ENCODE results near the gene STX4.

STX4 gene

GRCh38 chr16:31020536-31020935, 12.8 kb upstream of the STX4 start:
- no peak for DNase-seq (ENCODE audit: low read depth)

- DNase-seq (ENCODE audit: low read depth), result no peak
These were observed 10.7 kb upstream of the STX4 start for GRCh38 chr16:31022544-31023251.

DNA sequence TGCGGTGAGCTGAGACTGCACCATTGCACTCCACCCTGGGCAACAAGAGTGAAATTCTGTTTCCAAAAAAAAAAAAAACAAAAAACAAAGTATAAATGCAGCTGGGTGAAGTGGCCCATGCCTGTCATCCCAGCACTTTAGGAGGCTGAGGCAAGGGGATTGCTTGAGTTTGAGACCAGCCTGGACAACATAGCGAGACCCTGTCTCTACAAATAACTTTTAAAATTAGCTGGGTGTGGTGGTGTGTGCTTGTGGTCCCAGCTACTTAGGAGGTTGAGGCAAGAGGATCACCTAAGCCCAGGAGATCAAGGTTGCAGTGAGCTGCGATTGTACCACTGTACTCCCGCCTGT, 10.1 kb upstream of the STX4 start:
- DNase-seq (ENCODE audit: low read depth), result no peak

DNA sequence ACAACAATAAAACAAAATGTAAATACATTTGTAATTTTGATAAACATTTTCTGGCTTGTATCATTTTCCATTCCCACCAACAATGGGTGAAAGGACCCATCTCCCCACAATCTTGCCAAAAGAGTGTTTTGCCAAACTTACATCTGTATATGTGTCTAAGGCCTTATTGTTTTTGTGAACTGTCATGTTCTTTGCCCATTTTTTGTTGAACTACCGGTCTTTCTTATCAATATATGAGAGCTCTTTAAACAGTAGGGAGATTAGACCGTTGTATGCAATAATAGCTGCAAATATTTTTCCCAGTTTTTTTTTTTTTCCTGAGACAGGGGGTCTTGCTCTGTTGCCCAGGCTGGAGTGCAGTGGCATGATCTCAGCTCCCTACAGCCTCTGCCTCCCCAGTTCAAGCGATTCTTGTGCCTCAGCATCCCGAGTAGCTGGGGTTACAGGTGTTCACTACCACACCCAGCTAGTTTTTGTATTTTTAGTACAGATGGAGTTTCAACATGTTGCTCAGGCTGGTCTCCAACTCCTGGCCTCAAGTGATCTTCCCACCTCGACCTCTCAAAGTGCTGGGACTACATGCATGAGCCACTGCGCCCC, 9.6 kb upstream of the STX4 start:
- no peak for DNase-seq (ENCODE audit: low read depth)

GRCh38 chr16:31025339-31025738, 8.0 kb upstream of the STX4 start:
- no peak for DNase-seq (ENCODE audit: low read depth)

DNA sequence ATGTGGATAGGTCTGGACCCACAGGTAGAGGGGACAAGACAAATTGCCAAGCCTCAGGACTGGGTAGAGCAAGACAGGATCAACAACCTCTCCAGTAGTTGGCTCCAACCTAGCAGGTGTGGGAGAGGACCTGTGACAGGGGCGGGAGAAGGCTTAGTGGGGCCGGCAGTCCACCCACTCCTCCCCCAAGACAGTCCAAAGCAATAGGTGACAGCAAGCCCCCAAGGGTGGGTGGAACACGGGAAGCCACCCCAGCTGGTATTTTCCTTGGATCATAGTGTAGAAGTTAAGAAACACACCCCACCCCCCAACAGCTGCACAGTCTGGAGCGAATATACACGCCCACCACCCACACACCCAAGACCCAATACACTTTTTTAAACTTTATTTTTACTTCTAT, 4.1 kb upstream of the STX4 start:
- DNase-seq (ENCODE audit: low read depth), result no peak

- no peak for DNase-seq (ENCODE audit: low read depth)
These were observed 2.1 kb upstream of the STX4 start for GRCh38 chr16:31031276-31031675.

GRCh38 chr16:31033709-31034492, 543 bp downstream of the STX4 start:
- peak; percentile 65 for DNase-seq (ENCODE audit: low read depth)

GRCh38 chr16:31036691-31037090, 3.3 kb downstream of the STX4 start:
- no peak for DNase-seq (ENCODE audit: low read depth)

GRCh38 chr16:31038993-31039392, 5.6 kb downstream of the STX4 start:
- DNase-seq (ENCODE audit: low read depth), result no peak

GRCh38 chr16:31042866-31043265, 9.5 kb downstream of the STX4 start:
- DNase-seq (ENCODE audit: low read depth), result no peak

DNA sequence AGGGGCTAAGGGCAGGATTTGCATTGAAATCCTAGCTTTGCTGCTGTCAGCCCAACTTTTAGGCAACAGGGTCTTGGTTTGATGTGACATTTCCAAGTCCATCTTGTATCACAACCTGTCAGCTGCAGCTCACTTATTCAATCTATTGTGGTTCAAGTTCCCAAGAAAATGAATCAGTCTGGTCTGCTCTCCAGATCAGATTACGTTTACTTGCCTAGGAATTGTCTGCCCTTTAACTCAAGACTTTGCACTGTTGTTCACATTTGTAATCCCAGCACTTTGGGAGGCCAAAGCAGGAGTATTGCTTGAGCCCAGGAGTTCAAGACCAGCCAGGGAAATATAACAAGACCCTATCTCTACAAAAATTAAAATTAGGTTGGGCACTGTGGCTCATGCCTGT, 10.0 kb downstream of the STX4 start:
- DNase-seq (ENCODE audit: low read depth), result no peak

DNA sequence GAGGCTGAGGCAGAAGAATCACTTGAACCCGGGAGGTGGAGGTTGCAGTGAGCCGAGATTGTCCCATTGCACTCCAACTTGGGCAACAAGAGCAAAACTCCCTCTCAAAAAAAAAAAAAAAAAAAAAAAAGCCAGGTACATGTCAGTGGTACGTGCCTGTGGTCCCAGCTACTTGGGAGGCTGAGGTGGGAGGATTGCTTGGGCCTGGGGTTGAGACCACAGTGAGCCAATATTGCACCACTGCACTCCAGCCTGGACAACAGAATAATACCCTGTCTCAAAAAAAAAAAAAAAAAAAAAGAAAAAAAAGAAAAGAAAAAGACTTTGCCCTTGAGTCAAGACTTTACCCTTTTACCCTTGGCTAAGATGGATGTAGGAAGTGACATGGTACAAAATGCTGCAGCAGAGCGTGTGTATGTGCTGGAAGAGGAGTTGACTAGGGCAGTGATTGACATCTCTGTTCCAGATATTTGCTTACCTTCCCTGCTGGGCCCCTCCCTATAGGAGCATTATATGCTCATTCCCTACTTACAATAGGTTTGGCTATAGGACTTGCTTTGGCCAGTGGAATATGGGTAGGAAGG, 10.6 kb downstream of the STX4 start:
- DNase-seq (ENCODE audit: low read depth), result no peak

- DNase-seq (ENCODE audit: low read depth), result no peak
These were observed 17.1 kb downstream of the STX4 start for GRCh38 chr16:31050280-31051030.

- DNase-seq (ENCODE audit: low read depth), result peak; percentile 91
These were observed 18.8 kb downstream of the STX4 start for GRCh38 chr16:31052114-31052513.

DNA sequence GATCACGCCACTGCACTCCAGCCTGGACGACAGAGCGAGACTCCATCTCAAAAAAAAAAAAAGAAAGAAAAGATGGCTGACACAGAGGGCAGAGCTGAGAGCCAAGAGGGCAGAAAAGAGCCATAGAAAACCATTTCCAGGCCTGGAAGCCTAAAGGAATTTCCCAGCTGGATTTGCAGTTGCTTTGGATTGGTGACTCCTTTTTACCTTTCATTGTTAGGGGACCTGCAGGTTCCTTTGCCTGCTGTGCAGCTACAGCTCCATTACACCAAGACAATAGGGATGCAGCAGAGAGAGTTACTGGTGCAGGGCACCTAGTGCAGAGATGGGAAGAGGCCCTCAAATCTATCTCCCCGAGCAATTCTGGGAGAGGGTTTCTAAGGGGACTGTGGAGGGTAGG, 22.3 kb downstream of the STX4 start:
- no peak for DNase-seq (ENCODE audit: low read depth)

DNA sequence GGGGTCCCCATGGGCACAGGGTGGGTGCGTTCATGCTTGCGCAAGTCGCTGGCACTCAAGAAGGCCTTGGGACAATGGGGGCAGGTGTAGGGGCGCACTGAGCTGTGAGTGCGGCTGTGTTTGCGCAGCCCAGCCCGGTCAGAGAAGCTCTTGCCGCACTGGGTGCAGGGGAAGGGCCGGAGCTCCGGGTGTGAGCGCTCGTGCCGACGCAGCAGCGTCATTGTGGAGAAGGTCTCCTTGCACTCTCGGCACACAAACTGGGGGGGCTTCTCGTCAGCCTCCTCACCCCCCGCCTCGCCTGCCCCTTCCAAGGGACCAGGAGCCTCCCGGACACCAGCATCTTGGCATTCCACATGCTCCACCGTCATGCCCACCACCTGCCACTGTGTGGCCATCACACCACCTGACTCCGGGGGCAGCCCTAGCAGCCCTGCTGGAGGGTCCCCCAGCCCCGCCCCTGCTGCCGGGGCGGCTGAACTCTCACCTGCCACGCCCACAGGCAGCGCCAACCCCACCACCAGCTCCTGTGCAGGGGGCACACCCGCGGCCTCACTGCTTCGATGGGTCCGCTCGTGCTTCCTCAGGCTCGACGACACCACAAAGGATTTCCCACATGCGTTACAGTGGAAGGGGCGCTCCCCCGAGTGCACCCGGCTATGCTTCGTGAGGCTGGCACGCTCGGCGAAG, 27.9 kb downstream of the STX4 start:
- no peak for DNase-seq (ENCODE audit: low read depth)

DNA sequence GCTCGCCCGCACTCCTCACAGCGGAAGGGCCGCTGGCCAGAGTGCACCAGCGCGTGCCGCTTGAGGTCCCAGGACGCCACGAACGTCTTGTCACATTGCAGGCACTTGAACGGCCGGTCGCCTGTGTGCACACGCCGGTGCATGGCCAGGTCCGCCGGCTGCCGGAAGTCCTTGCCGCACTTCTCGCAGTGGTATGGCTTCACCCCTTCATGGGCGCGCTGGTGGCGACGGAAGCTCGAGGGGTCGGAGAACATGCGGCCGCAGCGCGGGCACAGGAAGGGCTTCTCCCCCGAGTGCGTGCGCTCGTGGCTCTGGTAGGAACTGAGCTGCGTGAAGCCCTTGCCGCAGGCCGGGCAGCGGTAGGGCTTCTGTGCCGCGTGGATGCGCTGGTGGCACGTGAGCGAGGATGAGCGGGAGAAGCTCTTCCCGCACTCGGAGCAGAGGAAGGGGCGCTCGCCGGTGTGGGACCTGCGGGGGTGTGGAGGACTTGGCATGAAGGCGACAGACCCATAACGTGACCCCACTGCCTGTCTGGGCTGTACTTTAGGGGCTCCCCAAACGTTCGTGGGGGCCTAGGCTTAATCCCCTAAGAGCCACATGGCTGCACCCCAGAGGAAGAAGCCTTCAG, 28.6 kb downstream of the STX4 start:
- DNase-seq (ENCODE audit: low read depth), result no peak

DNA sequence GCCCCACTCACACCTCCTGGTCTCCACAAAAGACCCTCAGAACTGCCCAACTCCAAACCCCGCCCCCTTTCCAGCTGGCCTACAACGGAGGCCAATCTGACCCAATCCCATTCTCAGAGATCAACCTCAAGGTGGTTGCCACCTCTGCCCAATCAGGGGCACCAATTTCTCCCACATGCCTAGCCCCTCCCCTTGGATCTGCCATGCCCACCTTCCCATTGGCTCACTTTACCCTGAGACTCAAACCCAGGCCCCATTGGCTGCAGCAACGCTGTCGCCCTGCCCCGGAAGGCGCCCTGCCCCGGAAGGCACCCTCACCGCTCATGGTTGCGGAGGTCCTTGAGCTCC, 30.1 kb downstream of the STX4 start:
- no peak for DNase-seq (ENCODE audit: low read depth)

DNA sequence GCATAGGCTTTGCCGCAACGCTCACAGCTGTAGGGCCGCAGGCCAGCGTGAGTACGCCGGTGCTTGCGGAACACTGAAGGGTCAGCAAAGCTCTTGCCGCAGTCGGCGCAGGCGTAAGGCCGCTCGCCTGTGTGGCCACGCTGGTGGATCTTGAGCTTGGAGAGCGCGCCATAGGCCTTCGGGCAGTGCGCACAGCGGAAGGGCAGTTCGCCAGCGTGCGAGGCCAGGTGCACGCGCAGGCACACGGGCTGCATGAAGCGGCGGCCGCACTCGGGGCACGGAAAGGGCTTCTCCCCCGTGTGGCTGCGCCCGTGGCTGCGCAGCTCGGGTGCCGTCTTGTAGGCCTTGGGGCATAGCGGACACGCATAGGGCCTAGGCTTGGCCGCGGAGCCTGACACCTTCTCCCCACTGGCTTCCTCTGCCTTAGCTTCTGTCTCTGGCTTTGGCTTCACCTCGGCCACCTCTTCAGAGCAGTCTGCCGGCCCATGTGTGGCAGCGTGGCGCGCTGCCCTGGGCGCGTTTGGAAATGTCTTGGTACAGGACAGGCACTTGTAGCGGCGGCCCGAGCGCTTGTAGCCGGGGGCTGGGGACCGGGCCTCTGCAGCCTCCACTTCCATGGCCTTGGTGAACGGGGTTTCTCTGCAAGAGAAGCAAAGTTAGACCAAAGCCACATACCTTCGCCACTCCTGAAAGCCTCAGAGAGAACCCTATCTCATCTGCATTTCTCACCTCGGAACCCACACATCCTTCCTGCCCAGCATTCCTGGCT, 30.7 kb downstream of the STX4 start:
- DNase-seq (ENCODE audit: low read depth), result no peak
